KMS-11 (cell line): ENCODE data around the gene TMEM100.

Experiments
- H2AFZ ChIP-seq: fragments of 200-600 bp; sonication (generic); 2 replicates; pipeline ENCODE4 v1.6.1; 2016; ENCODE audit warnings: antibody characterized with exemption, mixed run types, low read depth
- H3K27ac ChIP-seq: fragments of 200-600 bp; sonication (generic); 2 replicates; pipeline ENCODE4 v1.6.1; 2016; ENCODE audit warnings: mild to moderate bottlenecking, mixed run types
- H3K27me3 ChIP-seq: fragments of 200-600 bp; sonication (generic); 2 replicates; pipeline ENCODE4 v1.6.1; 2017; ENCODE audit warnings: mild to moderate bottlenecking, low read depth, mixed run types, moderate library complexity; ENCODE audit not compliant: insufficient read depth
- H3K36me3 ChIP-seq: fragments of 200-600 bp; sonication (generic); 2 replicates; pipeline ENCODE4 v1.6.1; 2017; ENCODE audit warnings: mild to moderate bottlenecking, mixed run types; ENCODE audit not compliant: insufficient read depth
- H3K4me1 ChIP-seq: fragments of 200-600 bp; sonication (generic); 2 replicates; pipeline ENCODE4 v1.6.1; 2016; ENCODE audit warnings: mild to moderate bottlenecking, low read depth, mixed run types; ENCODE audit not compliant: poor library complexity, severe bottlenecking
- H3K4me2 ChIP-seq: fragments of 200-600 bp; sonication (generic); 2 replicates; pipeline ENCODE4 v1.7.0; 2016; ENCODE audit warnings: mild to moderate bottlenecking, mixed run types
- H3K4me3 ChIP-seq: fragments of 200-600 bp; sonication (generic); IDR thresholded peaks from 2 replicates; pipeline ENCODE4 v1.6.1; 2017; ENCODE audit warnings: low read depth, low read length, mixed read lengths; ENCODE audit not compliant: insufficient read depth
- H3K79me2 ChIP-seq: fragments of 200-600 bp; sonication (generic); 2 replicates; pipeline ENCODE4 v1.6.1; 2016; ENCODE audit warnings: low read depth, mixed run types; ENCODE audit not compliant: insufficient read depth
- H3K9ac ChIP-seq: fragments of 200-600 bp; sonication (generic); 2 replicates; pipeline ENCODE4 v1.6.1; 2016; ENCODE audit warnings: mild to moderate bottlenecking, mixed run types
- H4K20me1 ChIP-seq: fragments of 200-600 bp; sonication (generic); 2 replicates; pipeline ENCODE4 v1.6.1; 2016; ENCODE audit warnings: mild to moderate bottlenecking, mixed run types; ENCODE audit not compliant: insufficient read depth
- CTCF ChIP-seq: fragments of 200-600 bp; sonication (generic); conservative IDR thresholded peaks from 2 replicates; pipeline ENCODE4 v1.6.1; 2017; ENCODE audit warnings: low read depth, mild to moderate bottlenecking, antibody characterized with exemption, low read length, moderate library complexity, mixed read lengths

TMEM100 gene

GRCh38 chr17:55693254-55694216 is 29.1 kb downstream of the TMEM100 start:
- Histone ChIP-seq H3K27me3 (no peaks in the 10 kb centered on the region), H3K79me2 (no peaks in the 10 kb centered on the region), H3K4me2 (no peak overlapping the region), H3K4me1 (no peaks in the 10 kb centered on the region), H2AFZ (no peak overlapping the region), H3K36me3 (no peaks in the 10 kb centered on the region; the same call in 1 of the 2 replicates), H3K4me3 (no peak overlapping the region), H4K20me1 (no peaks in the 10 kb centered on the region), H3K27ac (no peak overlapping the region), H3K9ac (no peak overlapping the region)
- TF ChIP-seq CTCF: no peak

- no peak overlapping the region for H3K4me3 ChIP-seq
- no peaks in the 10 kb centered on the region; the same call in 1 of the 2 replicates for H3K36me3 ChIP-seq
- no peaks in the 10 kb centered on the region for H3K79me2 ChIP-seq
- TF ChIP-seq CTCF: no peak
- H3K27ac ChIP-seq: no peak overlapping the region
- no peak overlapping the region for H2AFZ ChIP-seq
- no peaks in the 10 kb centered on the region for H3K4me1 ChIP-seq
- no peaks in the 10 kb centered on the region for H4K20me1 ChIP-seq
- H3K9ac ChIP-seq: no peak overlapping the region
- H3K27me3 ChIP-seq: no peaks in the 10 kb centered on the region
- H3K4me2 ChIP-seq: no peak overlapping the region
Measured at GRCh38 chr17:55692276-55692675, 30.4 kb downstream of the TMEM100 start.

GRCh38 chr17:55691666-55692065 is 31.0 kb downstream of the TMEM100 start:
- no peak overlapping the region for H2AFZ ChIP-seq
- no peak overlapping the region for H3K9ac ChIP-seq
- no peaks in the 10 kb centered on the region for H3K79me2 ChIP-seq
- H3K27ac ChIP-seq: no peak overlapping the region
- H3K4me2 ChIP-seq: no peak overlapping the region
- H3K4me3 ChIP-seq: no peak overlapping the region
- TF ChIP-seq CTCF: no peak
- H3K4me1 ChIP-seq: no peaks in the 10 kb centered on the region
- H3K36me3 ChIP-seq: no peaks in the 10 kb centered on the region; the same call in 1 of the 2 replicates
- no peaks in the 10 kb centered on the region for H4K20me1 ChIP-seq
- H3K27me3 ChIP-seq: no peaks in the 10 kb centered on the region

- Histone ChIP-seq H3K4me2 (no peak overlapping the region), H3K36me3 (no peaks in the 10 kb centered on the region; the same call in 1 of the 2 replicates), H3K4me3 (no peak overlapping the region), H4K20me1 (no peaks in the 10 kb centered on the region), H3K27ac (no peak overlapping the region), H3K9ac (no peak overlapping the region), H3K4me1 (no peaks in the 10 kb centered on the region), H3K79me2 (no peaks in the 10 kb centered on the region), H2AFZ (no peak overlapping the region), H3K27me3 (no peaks in the 10 kb centered on the region)
- no peak for TF ChIP-seq CTCF
Measured at GRCh38 chr17:55690105-55690508, 32.6 kb downstream of the TMEM100 start.
